H1 (cell line): ENCODE data around the gene ABCA2. TPM values are rescaled to one million over a fixed set of nuclear protein-coding genes. Genes with fewer than 3 reads are reported as not detected.

Experiments used
- CTCF ChIA-PET: fragments of 300-600 bp; sonication (Branson Sonifier 250); formaldehyde crosslinking; loops from one replicate; lab custom pipeline; 2021; ENCODE audit not compliant: partially characterized antibody; lab: Charles Lee
- POLR2A ChIA-PET: fragments of 300-600 bp; sonication (Branson Sonifier 250); formaldehyde crosslinking; loops from one replicate; lab custom pipeline; 2021; ENCODE audit warnings: inconsistent platforms; ENCODE audit not compliant: partially characterized antibody; lab: Charles Lee
- DNase-seq, 2 experiments: peaks; one replicate each; pipeline versions ENCODE4 v3.0.0 to v3.0.0-alpha.2; 2010 to 2022; ENCODE audit warnings: low spot score in 2 of 2, low read depth in 1 of 2, mixed read lengths in 1 of 2
- FAIRE-seq: peaks from 2 replicates; lab custom pipeline; 2011; peaks lifted over from hg19 to GRCh38; lab: Jason Lieb, UNC
- H2AFZ ChIP-seq: 2 replicates; pipeline ENCODE4 v1.8.1; 2012; ENCODE audit warnings: low read length, inconsistent platforms
- H2AK5ac ChIP-seq: 2 replicates; pipeline ENCODE4 v1.6.1; 2013; ENCODE audit warnings: low read depth, low read length
- H2BK120ac ChIP-seq: replicated peaks from 2 replicates; pipeline ENCODE3; 2013; ENCODE audit warnings: low read depth, low read length, inconsistent platforms
- H2BK12ac ChIP-seq: 2 replicates; pipeline ENCODE4 v1.6.1; 2013; ENCODE audit warnings: low read depth, low read length
- H2BK15ac ChIP-seq: 2 replicates; pipeline ENCODE4 v1.6.1; 2013; ENCODE audit warnings: low read length
- H2BK20ac ChIP-seq: 2 replicates; pipeline ENCODE4 v1.6.1; 2013; ENCODE audit warnings: low read length
- H2BK5ac ChIP-seq: 2 replicates; pipeline ENCODE4 v1.6.1; 2013; ENCODE audit warnings: low read depth, low read length
- H3K14ac ChIP-seq: 2 replicates; pipeline ENCODE4 v1.6.1; 2013; ENCODE audit warnings: inconsistent platforms; ENCODE audit not compliant: insufficient read length
- H3K18ac ChIP-seq: 2 replicates; pipeline ENCODE4 v1.6.1; 2013; ENCODE audit warnings: low read length; ENCODE audit errors: extremely low read depth
- H3K23ac ChIP-seq: 2 replicates; pipeline ENCODE4 v1.6.1; 2013; ENCODE audit warnings: inconsistent platforms; ENCODE audit not compliant: insufficient read length
- H3K23me2 ChIP-seq: 2 replicates; pipeline ENCODE4 v1.6.1; 2013; ENCODE audit warnings: low read depth, low read length
- H3K27ac ChIP-seq: 2 replicates; pipeline ENCODE4 v1.6.1; 2011; ENCODE audit warnings: low read depth, low read length, inconsistent platforms
- H3K27me3 ChIP-seq, 4 experiments: replicated peaks in 1 of 4; 1 replicate in 1 of 4; 2 replicates in 3 of 4; pipeline versions ENCODE4 v1.6.1 to v1.8.1; 2011 to 2013; ENCODE audit warnings: low read length in 3 of 4, mild to moderate bottlenecking in 3 of 4, inconsistent platforms in 2 of 4, mixed read lengths in 2 of 4, moderate library complexity in 1 of 4; ENCODE audit not compliant: control insufficient read depth in 3 of 4, insufficient read depth in 3 of 4; ENCODE audit errors: extremely low read depth in 1 of 4
- H3K36me3 ChIP-seq, 4 experiments: 2 replicates each; pipeline versions ENCODE4 v1.6.1 to v1.8.1; 2011 to 2013; ENCODE audit warnings: mild to moderate bottlenecking in 4 of 4, low read length in 3 of 4, moderate library complexity in 2 of 4, control low read depth in 1 of 4, inconsistent platforms in 1 of 4; ENCODE audit not compliant: insufficient read depth in 4 of 4, control insufficient read depth in 2 of 4
- H3K4ac ChIP-seq: replicated peaks from 2 replicates; pipeline ENCODE3; 2013; ENCODE audit warnings: low read length, low read depth, mixed read lengths, inconsistent platforms; ENCODE audit not compliant: insufficient read length
- H3K4me1 ChIP-seq, 4 experiments: replicated peaks in 1 of 4; 1 replicate in 1 of 4; 2 replicates in 3 of 4; pipeline versions ENCODE4 v1.6.1 to v1.8.1; 2011 to 2013; ENCODE audit warnings: low read length in 3 of 4, inconsistent platforms in 2 of 4, mixed read lengths in 1 of 4; ENCODE audit not compliant: insufficient read depth in 4 of 4, control insufficient read depth in 3 of 4
- H3K4me2 ChIP-seq, 2 experiments: 2 replicates each; pipeline versions ENCODE4 v1.6.1 to v1.8.1; 2011 to 2013; ENCODE audit warnings: low read depth in 2 of 2, low read length in 2 of 2, control low read depth in 1 of 2, inconsistent platforms in 1 of 2, mild to moderate bottlenecking in 1 of 2; ENCODE audit not compliant: insufficient read depth in 1 of 2
- H3K4me3 ChIP-seq, 4 experiments: fragments of 200-600, 300-600 bp in 1 of 4; sonication (generic), shearing (Covaris generic), sonication (Bioruptor Twin) in 1 of 4; 2 replicates each; pipeline versions ENCODE4 v1.5.1 to v1.8.1; 2011 to 2016; ENCODE audit warnings: low read length in 4 of 4, low read depth in 3 of 4, control low read depth in 2 of 4, inconsistent platforms in 2 of 4, mild to moderate bottlenecking in 2 of 4, mixed read lengths in 1 of 4, moderate library complexity in 1 of 4; ENCODE audit not compliant: insufficient read depth in 2 of 4; ENCODE audit errors: extremely low read depth in 1 of 4
- H3K56ac ChIP-seq: replicated peaks from 2 replicates; pipeline ENCODE3; 2013; ENCODE audit warnings: low read depth, mild to moderate bottlenecking, mixed read lengths, low read length, inconsistent platforms; ENCODE audit not compliant: insufficient read length
- H3K79me1 ChIP-seq: 2 replicates; pipeline ENCODE4 v1.6.1; 2013; ENCODE audit warnings: low read depth, low read length, control low read depth
- H3K79me2 ChIP-seq, 2 experiments: 2 replicates each; pipeline versions ENCODE4 v1.6.1 to v1.8.1; 2012 to 2013; ENCODE audit warnings: low read length in 2 of 2, mild to moderate bottlenecking in 2 of 2, inconsistent platforms in 1 of 2; ENCODE audit not compliant: insufficient read depth in 2 of 2, control insufficient read depth in 1 of 2
- H3K9ac ChIP-seq, 4 experiments: replicated peaks in 1 of 4; 1 replicate in 1 of 4; 2 replicates in 3 of 4; pipeline versions ENCODE4 v1.6.1 to v1.8.1; 2011 to 2013; ENCODE audit warnings: low read depth in 3 of 4, low read length in 3 of 4, control low read depth in 2 of 4, mild to moderate bottlenecking in 2 of 4, moderate library complexity in 2 of 4, inconsistent platforms in 1 of 4; ENCODE audit errors: extremely low read depth in 1 of 4
- H3K9me3 ChIP-seq, 2 experiments: 2 replicates each; pipeline versions ENCODE4 v1.6.1 to v1.8.1; 2012 to 2013; ENCODE audit warnings: mild to moderate bottlenecking in 2 of 2, moderate library complexity in 2 of 2, control low read depth in 1 of 2, inconsistent platforms in 1 of 2, low read depth in 1 of 2, low read length in 1 of 2, mixed read lengths in 1 of 2; ENCODE audit not compliant: insufficient read depth in 2 of 2
- H4K20me1 ChIP-seq, 2 experiments: replicated peaks in 1 of 2; 2 replicates each; pipeline versions ENCODE3 to v1.8.1; 2011 to 2013; ENCODE audit warnings: inconsistent platforms in 2 of 2, low read length in 2 of 2, mild to moderate bottlenecking in 1 of 2; ENCODE audit not compliant: insufficient read depth in 2 of 2, control insufficient read depth in 1 of 2
- H4K5ac ChIP-seq: 2 replicates; pipeline ENCODE4 v1.6.1; 2013; ENCODE audit warnings: low read length, low read depth, mixed read lengths, inconsistent platforms; ENCODE audit not compliant: insufficient read length
- H4K8ac ChIP-seq: 2 replicates; pipeline ENCODE4 v1.8.0; 2013; ENCODE audit warnings: mild to moderate bottlenecking, moderate library complexity, low read length, inconsistent platforms; ENCODE audit not compliant: insufficient read depth; ENCODE audit errors: extremely low read depth
- H4K91ac ChIP-seq: replicated peaks from 2 replicates; pipeline ENCODE3; 2013; ENCODE audit warnings: low read length, mixed read lengths, inconsistent platforms; ENCODE audit not compliant: insufficient read length
- CREB1 ChIP-seq: IDR thresholded peaks from 2 replicates; pipeline ENCODE4 v1.6.1; 2012; ENCODE audit warnings: inconsistent platforms
- CTBP2 ChIP-seq: IDR thresholded peaks from 2 replicates; pipeline ENCODE4 v1.7.0; 2011; ENCODE audit warnings: borderline replicate concordance, mild to moderate bottlenecking, moderate library complexity, mixed read lengths, low read length; ENCODE audit not compliant: insufficient read depth, insufficient read length
- FOSL1 ChIP-seq: IDR thresholded peaks from 2 replicates; pipeline ENCODE4 v1.6.1; 2011; ENCODE audit warnings: mild to moderate bottlenecking, low read depth, low read length, moderate library complexity; ENCODE audit not compliant: insufficient read depth
- RAD21 ChIP-seq, 2 experiments: IDR thresholded peaks in 1 of 2; conservative IDR thresholded peaks in 1 of 2; 2 replicates each; pipeline ENCODE4 v1.6.1; 2011; ENCODE audit warnings: low read depth in 2 of 2, low read length in 2 of 2, improper control_type of control experiment in 1 of 2, inconsistent platforms in 1 of 2, mild to moderate bottlenecking in 1 of 2, moderate library complexity in 1 of 2
- SP1 ChIP-seq: IDR thresholded peaks from 2 replicates; pipeline ENCODE4 v1.6.1; 2011; ENCODE audit warnings: low read depth, low read length
- SUZ12 ChIP-seq: fragments of 200-600 bp; sonication (generic); IDR thresholded peaks from 2 replicates; pipeline ENCODE4 v1.6.1; 2012; ENCODE audit warnings: mild to moderate bottlenecking, inconsistent platforms, low read length, moderate library complexity, mixed read lengths
- TCF12 ChIP-seq: IDR thresholded peaks from 2 replicates; pipeline ENCODE4 v1.6.1; 2011; ENCODE audit warnings: low read depth, mild to moderate bottlenecking, low read length
- WGBS, 2 experiments: shearing (Covaris generic) in 1 of 2; methylation state at CpG; one replicate each; pipeline versions ENCODE4 v1.1.6 to v1.1.7; 2013 to 2015; ENCODE audit warnings: low lambda C conversion rate in 2 of 2, mixed read lengths in 2 of 2, inconsistent platforms in 1 of 2, low coverage in 1 of 2, missing lambda C conversion rate in 1 of 2; ENCODE audit not compliant: insufficient replicate concordance in 2 of 2, insufficient coverage in 1 of 2, insufficient read length in 1 of 2; ENCODE audit errors: extremely low coverage in 1 of 2, missing lambda C conversion rate in 1 of 2; 5-methylcytosine and 5-hydroxymethylcytosine counted together
- polyA plus RNA-seq, 7 experiments: library from polyadenylated mRNA; depleted of rRNA in 3 of 7; stranded (reverse) in 5 of 7; unstranded in 2 of 7; fragments of >200 nt in 5 of 7; fragments of 200-250 nt in 2 of 7; gene quantifications; 1 replicate in 5 of 7; 2 replicates in 1 of 7; 4 replicates in 1 of 7; pipeline versions ENCODE4 v1.2.1 to v1.2.3, GENCODE V29; 2011 to 2013; ENCODE audit warnings: missing spikeins in 2 of 7, mixed read lengths in 2 of 7
- total RNA-seq: library from RNA; stranded (reverse); fragmentation: NEBNext Ultra II Directional; extraction: Animal tissue kit (Norgen Biotek cat#: 25700); gene quantifications from 2 replicates; pipeline ENCODE4 v1.2.1, GENCODE V29; 2021
- TF ChIP-seq, protein P1 (sequence below): IDR thresholded peaks from 2 replicates; pipeline ENCODE4 v1.6.1; 2011; ENCODE audit warnings: low read depth, mild to moderate bottlenecking, low read length; ENCODE audit not compliant: insufficient read depth
- TF ChIP-seq, protein P2 (sequence below), 3 experiments: IDR thresholded peaks; 1 replicate in 2 of 3; 2 replicates in 1 of 3; pipeline versions ENCODE4 v1.5.1 to v1.6.1; 2011; ENCODE audit warnings: low read length in 3 of 3, mild to moderate bottlenecking in 3 of 3, inconsistent platforms in 2 of 3, low read depth in 1 of 3, moderate library complexity in 1 of 3; ENCODE audit not compliant: insufficient read depth in 1 of 3; ENCODE audit errors: control extremely low read depth in 1 of 3

ABCA2 gene
- total and polyA plus RNA-seq, 2 of the 8 experiments (the other 6 are each of a cell fraction or from before 2014, with no cell fraction given), result 12.5 to 14.3 TPM

- H3K4me1 ChIP-seq, result peaks cover 0 to 18% (median 11%) of the 10 kb centered on the region in 4 experiments; a peak in 5 of 7 replicates
- H2BK15ac ChIP-seq, result no peak overlapping the region
- 87% methylated on average over 17 of the region's 17 CpGs; no CpG with 5 or more reads in 1 of the 2 experiments for WGBS, 2 experiments
- no peaks in the 10 kb centered on the region for H3K79me1 ChIP-seq
- no peak overlapping the region for H2AK5ac ChIP-seq
- H3K4me2 ChIP-seq, result no peak overlapping the region
- H3K18ac ChIP-seq, result no peak overlapping the region
- H3K23ac ChIP-seq, result no peak overlapping the region
- H2BK20ac ChIP-seq, result no peak overlapping the region
- no peak overlapping the region for H2BK120ac ChIP-seq
- no peaks in the 10 kb centered on the region for H3K79me2 ChIP-seq
- H3K4me3 ChIP-seq, result no peak overlapping the region
- no peak overlapping the region for H2BK5ac ChIP-seq
- no peak overlapping the region for H4K5ac ChIP-seq
- H2AFZ ChIP-seq, result no peak overlapping the region
- H3K27me3 ChIP-seq, result peaks cover 10 to 38% (median 32%) of the 10 kb centered on the region in 4 experiments
- no peak overlapping the region for H2BK12ac ChIP-seq
- no peak for DNase-seq
- H4K91ac ChIP-seq, result no peak overlapping the region
- H3K9ac ChIP-seq, result no peak overlapping the region
- H4K8ac ChIP-seq, result no peak overlapping the region
- peaks cover 0 to 2% of the 10 kb centered on the region in 2 experiments for H4K20me1 ChIP-seq
- CTCF ChIA-PET, result interaction anchor here (0.6 to 8.6 kb wide), 6 partner anchors 10 to 118 kb away, joined by 3 to 156 read pairs (median 10); partner anchors contain the start of gene SAPCD2
- no peak for FAIRE-seq
- no peak overlapping the region for H3K27ac ChIP-seq
- H3K23me2 ChIP-seq, result peaks cover 9% of the 10 kb centered on the region; the same call in 1 of the 2 replicates
- no peaks in the 10 kb centered on the region for H3K36me3 ChIP-seq
- H3K4ac ChIP-seq, result no peak overlapping the region
- H3K14ac ChIP-seq, result no peak overlapping the region
- no peaks in the 10 kb centered on the region for H3K9me3 ChIP-seq
- H3K56ac ChIP-seq, result no peak overlapping the region
- POLR2A ChIA-PET, result no interaction called here
- TF ChIP-seq SUZ12, result no peak
- TF ChIP-seq TCF12, result no peak
- no peak for TF ChIP-seq SP1
- TF ChIP-seq, protein P1, sequence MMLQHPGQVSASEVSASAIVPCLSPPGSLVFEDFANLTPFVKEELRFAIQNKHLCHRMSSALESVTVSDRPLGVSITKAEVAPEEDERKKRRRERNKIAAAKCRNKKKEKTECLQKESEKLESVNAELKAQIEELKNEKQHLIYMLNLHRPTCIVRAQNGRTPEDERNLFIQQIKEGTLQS, result no peak
- no peak for TF ChIP-seq FOSL1
- TF ChIP-seq, protein P2, sequence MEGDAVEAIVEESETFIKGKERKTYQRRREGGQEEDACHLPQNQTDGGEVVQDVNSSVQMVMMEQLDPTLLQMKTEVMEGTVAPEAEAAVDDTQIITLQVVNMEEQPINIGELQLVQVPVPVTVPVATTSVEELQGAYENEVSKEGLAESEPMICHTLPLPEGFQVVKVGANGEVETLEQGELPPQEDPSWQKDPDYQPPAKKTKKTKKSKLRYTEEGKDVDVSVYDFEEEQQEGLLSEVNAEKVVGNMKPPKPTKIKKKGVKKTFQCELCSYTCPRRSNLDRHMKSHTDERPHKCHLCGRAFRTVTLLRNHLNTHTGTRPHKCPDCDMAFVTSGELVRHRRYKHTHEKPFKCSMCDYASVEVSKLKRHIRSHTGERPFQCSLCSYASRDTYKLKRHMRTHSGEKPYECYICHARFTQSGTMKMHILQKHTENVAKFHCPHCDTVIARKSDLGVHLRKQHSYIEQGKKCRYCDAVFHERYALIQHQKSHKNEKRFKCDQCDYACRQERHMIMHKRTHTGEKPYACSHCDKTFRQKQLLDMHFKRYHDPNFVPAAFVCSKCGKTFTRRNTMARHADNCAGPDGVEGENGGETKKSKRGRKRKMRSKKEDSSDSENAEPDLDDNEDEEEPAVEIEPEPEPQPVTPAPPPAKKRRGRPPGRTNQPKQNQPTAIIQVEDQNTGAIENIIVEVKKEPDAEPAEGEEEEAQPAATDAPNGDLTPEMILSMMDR (IDR thresholded peaks at IDR 0.05; ENCODE audit: control extremely low read depth in 1 of 3, insufficient read depth in 1 of 3, low read depth in 1 of 3, low read length in 3 of 3), result no peak
- no peak for TF ChIP-seq CREB1
- TF ChIP-seq CTBP2, result no peak
- TF ChIP-seq RAD21 (IDR thresholded peaks at IDR 0.05 in 1 of 2, conservative IDR thresholded peaks at IDR 0.05 in 1 of 2; ENCODE audit: low read depth in 2 of 2, low read length in 2 of 2), result no peak
These were observed 28.8 kb upstream of the ABCA2 start for GRCh38 chr9:137056739-137057415.
